ENCODE measurements around the gene KLK11.

The KLK11 gene, protein sequence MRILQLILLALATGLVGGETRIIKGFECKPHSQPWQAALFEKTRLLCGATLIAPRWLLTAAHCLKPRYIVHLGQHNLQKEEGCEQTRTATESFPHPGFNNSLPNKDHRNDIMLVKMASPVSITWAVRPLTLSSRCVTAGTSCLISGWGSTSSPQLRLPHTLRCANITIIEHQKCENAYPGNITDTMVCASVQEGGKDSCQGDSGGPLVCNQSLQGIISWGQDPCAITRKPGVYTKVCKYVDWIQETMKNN

DNA sequence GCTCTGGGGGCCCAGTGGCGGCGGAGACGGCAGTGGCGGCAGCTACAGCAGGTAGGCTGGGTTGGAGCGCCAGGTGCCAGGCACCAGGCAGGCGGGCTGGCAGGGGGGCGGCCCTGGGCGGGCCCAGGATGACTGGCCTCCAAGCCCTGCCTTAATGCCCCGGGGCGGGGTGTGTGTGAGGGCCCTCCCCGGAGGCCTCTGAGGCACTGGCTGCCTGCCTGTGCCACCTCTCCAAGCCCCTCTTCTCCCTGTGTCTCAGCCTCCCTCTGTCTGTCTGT, at the start of gene KLK11:
Gene KLK11 (minus strand): TSS at position 63 of the 278 bp plus-strand sequence. CDS start 985 bp downstream, outside the sequence.
- no peak for DNase-seq

DNA sequence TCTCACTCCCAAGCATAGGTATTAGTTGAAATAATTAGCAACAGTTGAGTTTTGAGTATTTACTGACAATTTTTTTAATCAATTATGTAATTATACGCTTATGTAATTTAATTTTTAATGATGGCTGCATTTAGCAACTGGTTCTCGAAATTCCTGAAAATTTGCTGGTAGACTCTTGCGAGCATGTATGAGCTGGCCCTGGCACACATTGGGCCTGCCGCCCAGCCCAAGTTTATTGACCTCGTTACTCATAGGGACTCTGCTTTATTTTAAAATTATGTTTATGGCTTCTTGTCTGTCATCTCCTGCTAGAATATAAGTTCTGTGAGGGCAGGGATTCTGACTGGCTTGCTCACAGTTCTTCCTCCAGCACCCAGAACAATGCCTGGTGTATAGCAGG, 49.6 kb upstream of the KLK11 start:
- DNase-seq = no peak

DNA sequence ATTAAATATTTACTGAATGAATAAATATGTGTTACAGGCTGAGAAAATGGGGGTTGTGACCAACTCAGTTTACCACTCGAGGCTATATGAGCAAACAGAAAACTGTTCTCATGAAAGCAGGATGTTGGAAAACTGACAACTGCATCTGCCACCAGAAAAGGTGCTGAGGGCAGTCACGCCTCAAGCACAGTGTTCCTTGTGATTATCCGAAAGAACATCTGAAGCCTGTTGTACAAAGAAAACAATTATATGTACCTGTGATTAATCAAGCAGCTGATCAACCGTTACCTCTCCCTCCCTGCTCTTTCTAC, 44.6 kb upstream of the KLK11 start:
- no peak for DNase-seq

DNA sequence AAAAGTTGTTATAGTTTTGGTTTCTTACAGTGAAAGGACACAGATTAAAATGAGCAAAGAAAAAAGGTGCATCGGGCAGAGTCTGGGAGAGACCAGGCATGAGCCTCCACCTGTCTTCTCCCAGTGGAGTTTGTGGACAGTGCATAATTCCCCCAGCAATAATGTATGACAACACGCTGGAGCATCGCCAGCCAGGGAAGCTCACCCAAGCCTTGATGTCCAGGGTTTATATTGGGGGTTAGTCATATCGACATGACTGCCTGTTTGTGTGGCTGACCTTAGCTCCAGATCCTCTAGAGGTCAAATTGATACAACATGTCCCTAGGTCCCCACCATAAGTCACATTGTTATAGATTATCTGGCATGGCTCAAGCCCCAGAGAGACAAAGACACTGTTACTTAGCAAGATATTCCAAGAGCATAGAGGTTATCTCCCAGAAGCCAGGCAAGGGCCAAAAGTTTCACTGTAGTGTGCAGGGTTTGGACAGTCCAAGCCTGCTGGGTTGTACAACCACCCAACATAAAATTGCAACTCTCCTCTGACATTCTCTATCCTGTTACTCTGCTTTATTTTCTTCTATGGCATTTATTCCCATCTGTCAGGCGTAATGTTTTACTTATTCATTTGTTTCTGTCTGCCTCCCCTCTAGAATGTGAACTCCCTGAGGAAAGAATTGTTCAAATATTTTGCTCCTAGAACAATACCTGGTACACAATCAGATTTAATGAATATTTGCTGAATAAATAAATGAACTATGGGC, 44.1 kb upstream of the KLK11 start:
- DNase-seq = no peak

DNA sequence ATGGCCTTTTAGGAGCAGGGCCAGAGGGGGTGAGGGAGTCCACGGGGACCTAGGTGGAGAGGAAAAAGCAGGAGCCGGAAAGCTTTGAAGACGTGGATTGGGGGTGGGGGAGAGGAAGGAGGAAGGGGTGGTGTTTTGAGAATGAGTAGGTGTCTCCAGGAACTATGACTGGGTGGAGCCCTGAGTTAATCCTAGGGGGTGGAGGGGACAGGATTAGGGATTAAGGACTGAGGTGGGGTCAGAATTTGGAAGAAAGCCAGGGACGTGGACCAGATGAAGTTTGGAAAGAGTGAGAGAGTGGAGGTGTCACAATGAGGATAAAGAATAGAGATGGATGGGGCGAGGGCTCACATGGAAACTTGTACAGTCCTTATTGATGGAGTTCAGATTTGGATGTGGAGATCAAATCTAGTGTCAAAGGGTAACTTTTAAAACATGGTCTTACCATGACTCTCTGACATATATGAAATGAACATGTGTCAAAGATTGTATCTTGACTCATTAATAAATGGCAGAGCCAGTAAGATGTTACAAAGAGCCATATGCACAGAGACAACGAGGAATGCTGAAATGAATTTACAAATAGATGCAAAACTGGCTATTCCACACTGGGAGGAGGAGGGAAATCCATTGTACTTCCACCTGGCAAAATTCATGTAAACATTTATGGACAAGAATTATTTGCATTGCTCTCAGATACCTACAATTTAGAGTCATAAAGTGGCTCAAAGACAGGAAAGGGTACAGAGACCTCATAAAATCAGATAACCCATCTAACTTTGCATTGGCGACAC, 40.2 kb upstream of the KLK11 start:
- no peak for DNase-seq

DNA sequence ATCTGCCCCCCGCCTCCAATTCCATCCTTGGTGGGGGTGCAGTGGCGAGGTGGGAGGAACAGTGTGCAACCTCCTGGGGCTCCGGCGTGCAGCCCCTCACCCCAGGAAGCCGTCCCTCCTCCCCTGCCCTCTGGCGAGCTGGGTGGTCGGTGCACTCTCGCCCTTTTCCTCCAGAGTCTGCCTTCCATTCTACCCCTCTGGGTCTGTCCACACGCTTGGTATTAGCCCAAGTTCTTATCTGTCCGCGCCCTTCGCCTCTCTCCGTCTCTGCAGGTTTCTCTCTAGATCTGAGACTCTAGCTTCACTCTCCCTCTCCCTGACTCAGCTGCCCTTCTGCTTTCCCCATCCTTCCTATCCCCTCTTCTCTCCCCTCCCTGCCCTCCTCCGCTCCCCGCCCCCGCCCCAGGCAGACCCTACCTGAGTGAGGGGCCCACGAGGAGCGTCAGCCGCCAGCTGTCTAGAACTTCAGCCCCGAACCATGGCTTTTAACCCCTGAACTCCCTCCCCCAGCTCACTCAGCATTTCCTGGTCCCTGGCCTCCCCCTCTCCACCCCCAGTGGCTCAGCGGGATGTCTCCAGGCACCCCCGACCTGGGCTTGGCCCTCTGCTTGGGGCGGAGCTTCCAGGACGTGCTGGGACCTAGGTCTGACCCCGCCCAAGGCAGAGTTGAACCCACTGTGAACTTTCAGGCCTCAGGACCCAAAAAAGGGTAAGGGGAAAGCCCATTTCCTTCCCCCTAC, 39.0 kb upstream of the KLK11 start:
- no peak for DNase-seq

DNA sequence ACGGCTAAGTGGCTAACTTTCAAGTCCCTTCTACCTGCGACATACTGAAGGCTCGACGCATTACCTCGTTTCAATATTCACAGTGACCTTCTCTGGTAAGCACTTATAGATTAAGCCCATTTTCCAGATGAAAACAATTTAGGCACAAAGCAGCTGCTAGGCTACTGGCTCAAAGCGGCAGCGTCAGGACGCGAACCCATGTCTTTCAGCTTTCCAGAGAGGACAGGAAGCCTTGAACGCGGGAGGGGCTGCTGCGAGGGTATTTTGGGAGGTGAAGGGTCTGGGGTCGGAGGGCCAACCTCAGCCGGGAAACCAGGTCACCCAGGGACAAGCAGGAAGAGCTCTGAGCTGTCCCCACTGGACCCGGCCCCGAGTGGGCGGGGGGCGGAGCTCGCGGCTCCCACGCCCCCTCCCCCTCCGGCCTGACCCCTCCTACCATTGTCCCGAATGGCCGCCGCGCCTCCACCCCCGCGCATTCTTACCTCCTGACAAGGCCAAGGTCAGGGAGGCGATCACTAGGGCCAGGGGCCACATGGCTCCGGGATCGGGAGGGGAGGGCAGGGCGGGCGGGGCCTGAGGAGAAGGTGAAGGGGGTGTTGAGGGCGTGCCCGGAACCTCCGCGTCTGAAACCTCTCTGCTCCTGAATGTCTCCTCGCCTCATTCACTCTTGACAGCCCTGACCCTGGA, 38.3 kb upstream of the KLK11 start, which contains the start of gene KLK13:
Gene KLK13 (minus strand): TSS at position 559 of the 687 bp plus-strand sequence. CDS start 25 bp downstream, at position 534.
- no peak for DNase-seq

DNA sequence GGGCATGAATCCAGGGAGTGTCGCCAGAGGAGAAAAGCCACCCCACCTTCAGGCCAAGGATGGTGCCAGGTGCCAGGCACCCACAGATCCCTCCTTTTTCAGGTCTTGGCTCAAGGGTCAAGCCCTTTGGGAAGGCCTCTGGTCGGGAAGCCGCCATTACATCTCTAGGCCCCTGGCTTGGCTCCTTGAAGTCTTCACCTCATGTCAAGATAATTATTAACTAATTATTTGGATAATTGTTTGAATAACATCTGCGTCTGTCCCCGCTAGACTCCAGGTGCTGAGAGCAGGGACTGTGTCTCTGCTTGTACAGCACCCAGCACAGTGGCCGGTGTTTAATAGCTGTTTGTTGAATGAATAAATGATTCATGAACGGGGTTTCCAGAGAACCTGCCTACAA, 37.2 kb upstream of the KLK11 start:
- no peak for DNase-seq

DNA sequence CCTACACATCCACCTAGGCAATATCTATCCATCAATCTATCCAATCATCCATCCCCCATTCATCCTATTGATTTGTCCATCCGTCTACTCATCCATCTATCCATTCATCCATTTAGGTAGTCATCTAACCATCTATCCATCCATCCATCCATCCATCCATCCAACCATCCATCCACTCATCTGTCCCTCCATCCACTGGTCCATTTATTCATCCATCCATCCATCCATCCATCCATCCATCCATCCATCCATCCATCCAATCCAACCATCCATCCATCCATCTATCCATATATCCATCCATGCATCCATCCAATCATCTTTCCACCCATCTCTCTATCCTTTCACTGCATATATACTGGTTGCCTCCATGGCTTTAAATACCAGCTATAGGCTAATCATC, 34.6 kb upstream of the KLK11 start:
- no peak for DNase-seq

DNA sequence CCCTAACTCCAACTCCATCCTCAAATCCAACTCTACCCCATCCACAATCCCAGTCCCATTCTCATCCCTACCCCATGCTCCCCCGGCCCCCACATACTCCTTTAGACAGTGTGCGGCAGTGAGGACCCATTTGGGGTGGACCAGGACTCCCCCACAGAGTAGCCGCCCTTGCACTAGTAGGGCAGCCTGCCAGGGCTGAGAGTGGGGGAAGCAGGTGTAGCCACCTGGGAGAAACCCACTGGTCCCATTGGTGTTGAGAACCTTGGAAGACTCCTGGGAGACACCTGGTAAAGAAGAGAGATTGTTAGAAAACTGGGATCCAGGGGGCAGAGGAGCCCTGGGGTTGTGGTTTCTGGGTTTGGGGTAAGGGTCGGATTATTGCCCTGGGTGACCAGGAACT, 33.9 kb upstream of the KLK11 start:
- DNase-seq = no peak

DNA sequence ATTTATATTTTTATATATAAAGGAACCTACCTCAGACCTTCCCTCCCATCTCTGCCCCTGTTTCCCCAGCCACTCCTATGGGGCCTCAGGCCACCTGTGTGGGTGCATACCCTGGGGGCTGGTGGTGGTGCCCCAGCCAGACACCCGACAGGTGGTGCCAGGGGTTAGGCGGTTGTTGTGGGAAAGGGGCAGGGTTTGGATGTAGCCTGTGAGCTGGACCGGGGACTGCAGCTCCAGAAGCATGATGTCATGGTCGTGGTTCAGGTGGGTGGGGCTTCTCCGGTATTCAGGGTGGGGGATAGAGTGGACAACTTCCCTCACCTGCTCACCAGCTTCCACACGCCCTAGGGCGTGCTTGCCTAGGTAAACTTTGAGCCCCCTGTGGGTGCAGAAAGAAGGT, 33.3 kb upstream of the KLK11 start:
- DNase-seq = no peak

DNA sequence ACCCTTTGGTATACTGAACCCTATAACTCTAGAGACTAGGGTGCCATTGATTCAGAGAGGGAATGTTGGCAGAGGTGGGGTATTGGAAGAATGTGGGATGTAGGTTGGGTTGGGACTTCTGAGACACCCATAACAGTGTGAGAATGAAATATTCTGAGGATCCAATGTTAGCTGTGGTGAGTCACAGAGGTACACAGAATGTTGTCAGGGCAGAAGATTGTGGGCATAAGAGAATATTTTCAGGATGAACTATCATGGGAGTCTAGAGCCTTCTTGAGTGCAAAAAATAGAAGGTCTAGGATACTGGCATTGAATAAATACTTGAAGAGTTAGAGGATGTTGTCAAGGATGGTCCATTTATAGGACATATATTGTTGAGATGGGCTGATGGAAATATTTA, 29.4 kb upstream of the KLK11 start:
- no peak for DNase-seq

DNA sequence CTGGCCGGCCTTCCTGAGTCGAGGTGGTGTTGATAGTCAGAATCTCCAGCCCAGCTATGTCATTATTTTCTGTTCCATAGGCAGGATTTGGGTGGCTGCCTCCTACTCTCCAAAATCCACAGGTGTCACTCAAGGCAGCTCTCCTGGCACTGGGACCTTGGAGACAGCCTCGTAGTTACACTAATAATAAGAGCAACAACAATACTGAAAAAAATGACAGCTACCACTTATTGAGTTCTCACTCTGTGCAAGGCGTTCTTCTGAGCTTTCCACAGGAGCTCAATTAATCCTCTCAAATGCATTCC, 20.6 kb upstream of the KLK11 start:
- no peak for DNase-seq

DNA sequence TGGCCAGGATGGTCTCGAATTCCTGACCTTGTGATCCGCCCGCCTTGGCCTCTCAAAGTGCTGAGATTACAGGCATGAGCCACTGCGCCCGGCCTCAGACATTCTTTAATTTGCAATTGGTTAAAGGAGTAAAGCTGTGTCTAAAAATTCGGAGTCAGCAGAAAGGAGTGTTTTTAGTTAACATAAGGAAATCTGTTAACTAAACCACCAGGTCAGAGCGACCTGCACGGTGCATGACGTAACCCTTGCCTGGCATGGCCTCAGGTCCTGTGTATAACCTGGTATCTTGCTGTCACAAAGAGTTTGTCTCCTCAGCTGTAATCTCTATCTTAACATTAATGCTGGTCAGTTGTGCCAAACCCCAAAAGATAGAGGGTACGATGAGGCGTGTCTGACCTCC, 17.9 kb upstream of the KLK11 start:
- DNase-seq = no peak

DNA sequence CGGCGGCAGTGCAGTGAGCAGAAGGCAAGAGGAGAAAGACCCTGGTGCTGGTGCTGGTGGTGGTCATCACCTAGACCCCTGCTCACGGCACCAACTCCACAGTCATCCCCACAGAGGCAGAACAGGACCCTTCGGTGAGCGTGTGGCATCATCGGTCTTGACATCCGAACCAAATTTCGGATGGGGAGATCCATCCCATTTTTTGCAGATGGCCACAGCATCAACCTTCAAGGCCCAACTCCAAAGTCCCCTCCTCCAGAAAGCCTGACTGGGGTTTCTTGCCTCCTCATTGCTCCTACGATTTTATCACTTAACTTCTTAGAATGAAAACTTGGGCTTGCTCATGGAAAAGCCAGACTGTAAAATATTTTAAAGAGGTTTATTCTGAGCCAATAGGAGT, 17.1 kb upstream of the KLK11 start:
- DNase-seq = no peak

DNA sequence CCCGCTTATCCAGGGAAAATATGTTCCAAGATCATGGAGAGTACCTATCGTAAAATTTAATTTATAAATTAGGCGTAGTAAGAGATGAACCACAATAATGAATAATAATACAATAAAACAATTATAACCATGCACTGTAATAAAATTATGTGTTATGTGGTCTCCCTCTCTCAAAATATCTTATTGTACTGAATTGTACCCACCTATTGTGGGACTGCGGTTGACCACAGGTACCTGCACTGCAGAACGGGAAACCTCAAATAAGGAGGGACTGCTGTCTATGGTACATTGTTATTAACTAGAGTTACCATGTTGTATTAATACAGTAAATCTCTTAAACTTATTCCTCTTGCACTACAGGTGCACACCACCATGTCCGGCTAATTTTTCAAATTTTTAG, 13.7 kb upstream of the KLK11 start:
- no peak for DNase-seq

DNA sequence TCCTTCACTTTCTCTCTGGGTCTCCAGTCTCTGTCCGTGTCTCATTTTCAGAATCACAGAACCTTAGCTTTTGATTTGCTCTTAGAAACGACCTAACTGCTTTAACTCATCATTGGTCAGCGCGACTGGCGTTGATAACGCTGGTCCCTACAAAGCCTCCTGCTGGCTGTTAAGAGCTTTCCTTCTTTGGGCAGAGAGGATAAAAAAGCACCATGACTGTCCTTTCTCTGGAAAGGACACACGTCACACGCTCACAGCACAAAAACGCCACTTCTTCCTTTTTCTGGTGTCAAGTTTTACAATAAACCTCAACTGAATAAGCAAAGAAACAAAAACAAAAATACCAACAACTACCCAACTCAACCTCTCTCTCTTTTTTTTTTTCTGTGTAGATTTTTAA, 10.1 kb upstream of the KLK11 start:
- no peak for DNase-seq

DNA sequence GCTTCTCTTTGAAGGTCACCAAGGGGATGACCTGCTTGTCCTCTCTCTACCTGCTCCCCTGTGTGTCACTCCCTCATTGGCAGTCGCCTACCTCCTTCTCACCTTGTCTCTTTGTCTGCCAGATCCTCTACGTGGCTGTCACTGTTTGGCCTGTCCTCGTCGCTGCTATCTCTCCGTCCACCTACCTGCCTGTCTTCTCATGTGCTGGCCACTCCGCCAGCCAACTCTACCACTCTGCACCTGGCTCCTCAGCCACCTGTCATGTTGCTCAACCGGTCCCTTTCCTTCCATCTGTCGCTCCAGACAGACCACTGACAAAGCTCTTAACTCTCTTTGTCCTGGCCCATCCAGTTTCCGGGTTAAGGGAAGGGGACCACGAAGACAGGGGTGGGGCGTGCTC, 8.3 kb upstream of the KLK11 start, which contains the start of gene KLK12:
Gene KLK12 (minus strand): TSS at position 299 of the 400 bp plus-strand sequence. CDS start 381 bp downstream, outside the sequence.
- DNase-seq = no peak

DNA sequence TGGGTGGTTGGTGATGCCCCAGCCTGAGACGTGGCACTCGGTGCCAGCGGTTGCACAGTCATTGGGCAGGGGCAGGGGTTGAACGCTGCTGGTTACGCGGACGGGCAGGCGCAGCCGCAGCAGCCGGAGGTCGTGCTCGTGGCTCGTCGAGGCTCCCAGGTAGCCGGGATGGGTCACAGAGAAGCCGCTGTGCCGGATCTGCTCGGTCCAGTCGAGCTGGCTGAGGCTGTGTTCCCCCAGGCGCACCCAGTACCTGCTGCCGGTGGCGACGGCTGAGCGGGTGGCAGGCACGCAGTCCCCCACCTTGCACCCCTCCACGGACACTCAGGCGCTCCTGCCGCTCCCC, 5.4 kb upstream of the KLK11 start:
- no peak for DNase-seq

DNA sequence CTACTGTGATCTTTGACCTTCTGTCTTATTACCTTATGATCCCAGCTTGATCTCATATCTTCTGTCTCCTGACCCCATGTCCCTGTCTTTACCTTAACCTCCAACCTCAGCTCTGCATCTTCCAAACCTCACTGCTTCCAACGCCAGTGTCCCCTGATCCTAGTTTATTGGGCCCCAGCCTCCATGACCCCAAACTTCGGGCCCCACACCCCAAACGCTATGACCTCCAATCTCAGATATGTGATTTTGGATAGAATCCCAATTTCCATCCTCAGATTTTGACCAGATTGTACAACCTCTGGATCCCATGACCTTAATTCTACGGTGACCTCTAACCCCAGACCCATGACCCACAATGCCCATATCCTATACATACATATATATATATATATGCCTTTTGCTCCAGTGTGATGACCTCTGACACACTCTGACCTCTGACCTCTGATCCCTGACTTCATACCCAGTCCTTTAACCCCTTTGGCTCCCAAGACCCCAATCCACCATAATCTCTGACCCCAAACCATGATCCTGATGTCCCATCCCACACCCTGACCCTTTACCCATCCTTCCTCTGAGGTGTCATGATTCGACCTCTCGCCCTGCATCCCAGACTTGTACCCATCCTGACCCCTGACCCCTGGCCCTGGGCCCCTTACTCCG, 4.9 kb upstream of the KLK11 start:
- DNase-seq = no peak

DNA sequence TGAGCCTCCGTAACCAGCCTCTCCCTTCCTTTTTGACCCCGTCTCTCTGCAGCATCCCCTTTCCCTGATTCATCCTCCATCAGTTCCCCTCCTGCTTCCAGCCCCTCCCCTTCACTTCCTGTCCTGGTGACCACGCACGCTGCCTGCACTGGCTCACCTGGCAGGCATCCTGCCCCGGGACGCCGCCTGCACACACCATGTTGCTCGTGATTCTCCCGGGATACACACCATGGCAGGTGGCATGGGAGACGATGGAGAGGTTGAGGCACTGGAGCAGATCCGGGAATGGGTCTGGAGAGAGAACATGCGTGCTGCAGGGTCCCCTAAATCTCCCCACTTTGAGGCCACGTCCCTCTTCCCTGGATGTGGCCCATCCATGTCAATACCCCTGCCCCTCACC, 4.2 kb upstream of the KLK11 start:
- DNase-seq = no peak

DNA sequence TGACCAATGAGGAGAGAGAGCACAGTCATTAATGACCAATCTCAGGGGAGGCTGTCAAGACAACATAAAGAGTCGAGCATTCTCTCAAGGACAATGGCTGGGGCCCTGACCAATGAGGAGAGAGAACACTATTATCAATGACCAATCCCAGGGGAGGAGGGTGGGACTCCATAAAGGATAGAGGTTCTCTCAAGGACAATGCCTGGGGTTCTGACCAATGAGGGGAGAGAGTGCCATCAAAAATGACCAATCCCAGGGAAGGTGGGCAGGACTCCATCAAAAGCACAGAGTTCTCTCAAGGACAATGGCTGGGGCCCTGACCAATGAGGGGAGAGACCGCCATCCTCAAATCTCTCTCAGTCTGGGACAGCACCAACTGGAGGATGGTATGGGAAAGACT, 3.3 kb upstream of the KLK11 start:
- no peak for DNase-seq

DNA sequence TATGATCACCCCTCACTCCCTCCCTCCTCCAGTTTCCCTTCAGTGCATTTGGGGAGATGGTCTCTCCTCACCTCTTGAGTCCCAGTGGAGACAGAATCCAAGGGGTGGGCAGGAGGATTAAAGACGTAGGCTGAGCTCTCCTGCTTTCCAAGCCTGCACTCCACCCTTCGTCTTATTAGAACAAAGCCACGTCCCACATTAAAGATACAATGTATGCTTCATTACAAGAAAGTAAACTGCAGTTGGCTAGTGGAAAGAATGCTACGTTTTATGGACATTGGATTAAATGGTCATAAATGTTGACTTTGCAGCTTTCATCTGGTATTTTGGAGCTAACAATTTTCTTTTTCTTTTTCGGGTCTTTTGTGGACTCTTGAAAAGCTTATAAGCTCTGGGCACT, 1.5 kb upstream of the KLK11 start:
- no peak for DNase-seq

All from KG1 (cell line).